ENCODE data around the gene ADAMTSL4.
A peak's percentile ranks its signal among the peaks of the same experiment; 100 is the strongest.

The ADAMTSL4 gene

GRCh38 chr1:150548632-150549495, at the start of gene ADAMTSL4:
Gene ADAMTSL4, plus strand, starts transcription at chr1:150549408. Its CDS starts 2,881 bp downstream, at chr1:150552289.
- peak; percentile 78 for DNase-seq

- no peak for DNase-seq
These were observed 43.8 kb upstream of the ADAMTSL4 start for GRCh38 chr1:150505431-150505830.

- peak; percentile 22 for DNase-seq
These were observed 41.0 kb upstream of the ADAMTSL4 start, which contains the start of gene ECM1 for GRCh38 chr1:150507912-150508864. Gene ECM1, plus strand, starts transcription at chr1:150508109. Its CDS starts 101 bp downstream, at chr1:150508210.

DNA sequence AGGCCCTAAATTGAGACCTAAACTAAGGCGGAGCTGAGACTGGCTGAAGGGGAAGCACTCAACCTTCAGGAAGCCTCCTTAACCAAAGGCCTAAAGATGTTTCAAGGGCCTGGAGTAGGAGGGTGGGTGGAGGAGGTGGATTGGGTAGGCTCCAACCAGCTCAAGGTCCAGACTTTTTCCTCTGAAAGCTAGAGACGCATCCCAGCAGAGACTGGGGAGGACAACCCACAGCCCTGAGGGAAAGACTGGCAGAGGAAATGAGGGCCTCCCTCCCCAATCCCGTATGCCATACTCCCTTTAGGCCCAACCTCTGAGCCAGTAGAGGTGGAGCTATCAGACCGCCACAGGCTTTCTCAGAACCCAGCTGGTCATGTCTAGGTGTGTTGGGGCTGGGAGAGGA, 40.2 kb upstream of the ADAMTSL4 start:
- DNase-seq, result no peak

DNA sequence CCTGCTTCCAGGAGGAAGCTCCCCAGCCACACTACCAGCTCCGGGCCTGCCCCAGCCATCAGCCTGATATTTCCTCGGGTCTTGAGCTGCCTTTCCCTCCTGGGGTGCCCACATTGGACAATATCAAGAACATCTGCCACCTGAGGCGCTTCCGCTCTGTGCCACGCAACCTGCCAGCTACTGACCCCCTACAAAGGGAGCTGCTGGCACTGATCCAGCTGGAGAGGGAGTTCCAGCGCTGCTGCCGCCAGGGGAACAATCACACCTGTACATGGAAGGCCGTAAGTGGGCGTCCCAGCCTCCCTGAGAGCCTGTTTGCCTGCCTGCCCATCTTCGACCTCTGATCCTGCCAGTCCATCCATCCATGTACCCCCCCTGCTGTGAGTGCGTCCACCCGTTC, 37.7 kb upstream of the ADAMTSL4 start:
- no peak for DNase-seq

- no peak for DNase-seq
These were observed 37.1 kb upstream of the ADAMTSL4 start for GRCh38 chr1:150511985-150512660.

DNA sequence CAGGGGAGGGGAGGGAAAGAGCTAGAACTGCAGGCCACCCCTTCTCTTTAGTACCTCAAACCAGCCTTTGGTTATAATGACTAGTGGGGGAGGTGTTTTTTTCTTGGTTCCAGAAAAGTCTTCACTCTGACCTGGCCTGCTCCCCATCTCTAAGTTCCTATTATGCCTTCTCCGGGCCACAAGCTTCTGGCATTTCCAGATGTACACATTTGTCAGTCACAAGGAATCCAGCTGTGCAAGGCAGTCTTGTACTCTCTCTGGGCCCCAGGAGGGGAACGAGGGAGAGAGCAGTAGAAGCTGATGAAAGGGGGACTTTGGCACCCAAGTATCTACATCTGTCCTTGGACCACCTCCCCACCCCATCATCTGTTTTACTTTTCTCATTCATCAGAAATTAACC, 36.4 kb upstream of the ADAMTSL4 start:
- no peak for DNase-seq

- peak; percentile 80 for DNase-seq
These were observed 35.8 kb upstream of the ADAMTSL4 start for GRCh38 chr1:150513351-150513791.

- DNase-seq, result no peak
These were observed 34.9 kb upstream of the ADAMTSL4 start for GRCh38 chr1:150514260-150514659.

DNA sequence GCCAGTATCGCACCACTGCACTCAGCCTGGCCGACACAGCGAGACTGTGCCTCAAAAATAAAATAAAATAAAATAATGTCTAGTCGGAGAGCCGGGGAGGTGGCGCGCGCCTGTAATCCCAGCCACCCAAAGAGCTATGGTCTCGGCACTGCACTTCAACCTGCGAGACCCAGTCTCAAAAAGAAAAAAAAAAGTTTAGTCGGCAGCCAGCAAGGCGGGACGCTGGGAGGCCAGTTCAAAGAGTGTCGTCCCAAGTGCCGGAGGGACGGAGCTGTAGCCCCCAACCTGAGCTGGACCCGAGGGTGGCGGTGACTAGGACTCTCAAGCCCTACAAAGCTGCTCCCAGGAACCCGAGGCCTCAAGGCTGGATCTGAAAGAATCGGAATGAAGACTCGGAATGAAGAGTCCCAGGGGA, 34.3 kb upstream of the ADAMTSL4 start:
- no peak for DNase-seq

DNA sequence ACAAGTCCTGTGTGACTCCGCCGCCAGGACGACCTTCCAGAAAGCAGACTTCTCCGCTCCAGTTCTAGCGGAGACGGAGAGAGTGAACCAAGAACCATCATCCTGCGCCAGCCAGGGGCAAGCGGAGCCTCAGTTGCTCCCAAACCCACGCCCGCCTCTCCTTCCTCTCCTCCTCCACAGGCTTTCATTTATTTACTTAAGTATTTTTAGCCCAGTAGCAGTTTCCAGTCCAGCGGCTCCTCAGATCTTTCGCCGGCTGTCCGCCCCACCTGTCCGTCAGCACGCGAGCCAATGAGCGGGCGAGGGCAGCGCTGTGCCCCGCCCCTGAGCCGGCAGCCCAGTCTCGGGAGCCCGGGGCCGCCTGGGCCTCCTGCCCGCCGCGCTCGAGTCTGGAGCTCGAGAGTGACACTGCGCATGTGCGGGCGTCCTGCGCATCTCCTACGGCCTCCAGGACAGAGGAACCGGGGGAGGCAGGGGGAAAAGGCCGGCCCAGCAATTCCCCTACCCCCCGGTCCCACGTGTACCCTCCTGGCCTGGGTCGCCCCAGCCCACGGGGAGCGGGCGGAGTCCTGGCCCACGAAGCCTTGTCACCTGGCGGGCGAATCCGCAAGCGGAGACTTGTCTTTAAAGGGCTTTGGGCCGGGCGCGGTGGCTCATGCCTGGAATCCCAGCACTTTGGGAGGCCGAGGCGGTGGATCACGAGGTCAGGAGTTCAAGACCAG, 33.7 kb upstream of the ADAMTSL4 start, which contains the start of gene FALEC:
TSS of gene FALEC (plus strand) at position 425 of the 722 bp plus-strand sequence.
- DNase-seq, result peak; percentile 99

DNA sequence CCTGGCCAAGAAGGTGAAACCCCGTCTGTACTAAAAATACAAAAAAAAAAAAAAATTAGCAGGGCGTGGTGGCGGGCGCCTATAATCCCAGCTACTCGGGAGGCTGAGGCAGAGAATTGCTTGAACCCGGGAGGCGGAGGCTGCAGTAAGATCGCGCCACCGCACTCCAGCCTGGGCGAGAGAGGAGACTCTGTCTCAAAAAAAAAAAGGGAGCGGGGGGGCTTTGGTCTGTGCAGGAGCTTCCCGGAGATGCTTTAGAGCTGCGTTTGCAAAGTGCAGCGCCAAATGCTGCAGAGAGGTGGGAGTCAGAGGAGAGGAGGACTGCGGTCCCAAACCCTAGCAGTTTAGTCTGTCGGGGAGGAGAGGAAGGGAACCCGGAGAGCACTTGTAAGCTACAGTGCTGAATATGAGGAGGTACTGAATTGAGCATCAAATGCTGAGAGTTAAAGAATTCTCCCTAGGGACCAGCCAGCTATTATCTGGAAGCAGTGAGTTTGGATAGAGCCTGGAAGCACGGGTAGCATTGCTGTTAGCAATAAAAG, 33.1 kb upstream of the ADAMTSL4 start:
- DNase-seq, result peak; percentile 67

- DNase-seq, result no peak
These were observed 32.6 kb upstream of the ADAMTSL4 start for GRCh38 chr1:150516616-150517015.

- DNase-seq, result no peak
These were observed 27.8 kb upstream of the ADAMTSL4 start for GRCh38 chr1:150521196-150521968.

GRCh38 chr1:150525348-150525747, 23.9 kb upstream of the ADAMTSL4 start:
- DNase-seq, result no peak

DNA sequence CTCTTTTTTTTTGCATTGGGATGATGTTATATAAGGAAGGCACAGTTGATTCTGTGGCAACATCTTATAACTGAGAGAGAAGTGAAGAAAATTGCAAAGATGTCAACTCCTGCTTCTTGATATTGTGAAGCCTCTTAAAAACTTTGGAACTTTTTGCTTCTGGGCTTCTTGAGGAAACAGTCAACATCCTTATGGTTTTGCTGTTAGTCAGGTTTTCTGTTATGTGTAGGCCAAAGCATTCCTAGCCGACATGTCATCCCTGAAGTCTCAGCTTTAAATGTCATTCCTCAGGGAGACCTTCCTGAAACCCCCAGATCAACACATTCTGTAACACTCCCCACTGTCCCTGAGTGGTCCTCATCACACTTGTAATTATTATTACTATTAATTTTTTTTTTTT, 21.0 kb upstream of the ADAMTSL4 start:
- no peak for DNase-seq

DNA sequence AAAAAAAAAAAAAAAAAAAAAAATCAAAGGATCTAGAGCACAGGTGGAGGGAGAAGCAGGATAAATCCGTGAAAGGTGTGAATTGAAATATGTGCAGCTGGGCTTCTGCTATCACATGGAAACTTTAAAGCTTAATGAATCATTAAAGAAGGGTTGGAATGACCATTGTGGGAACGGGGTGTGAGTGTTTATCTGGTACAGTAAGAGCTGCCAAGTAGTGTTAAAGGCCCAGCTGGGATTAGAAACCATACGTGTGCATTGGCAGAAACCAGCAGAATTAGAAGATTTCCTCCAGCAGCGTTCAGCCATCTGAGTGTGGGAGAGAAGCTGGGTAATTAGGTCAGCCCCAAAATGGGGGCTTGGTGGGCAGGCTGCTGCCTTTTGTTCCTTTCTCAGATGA, 20.2 kb upstream of the ADAMTSL4 start:
- no peak for DNase-seq

DNA sequence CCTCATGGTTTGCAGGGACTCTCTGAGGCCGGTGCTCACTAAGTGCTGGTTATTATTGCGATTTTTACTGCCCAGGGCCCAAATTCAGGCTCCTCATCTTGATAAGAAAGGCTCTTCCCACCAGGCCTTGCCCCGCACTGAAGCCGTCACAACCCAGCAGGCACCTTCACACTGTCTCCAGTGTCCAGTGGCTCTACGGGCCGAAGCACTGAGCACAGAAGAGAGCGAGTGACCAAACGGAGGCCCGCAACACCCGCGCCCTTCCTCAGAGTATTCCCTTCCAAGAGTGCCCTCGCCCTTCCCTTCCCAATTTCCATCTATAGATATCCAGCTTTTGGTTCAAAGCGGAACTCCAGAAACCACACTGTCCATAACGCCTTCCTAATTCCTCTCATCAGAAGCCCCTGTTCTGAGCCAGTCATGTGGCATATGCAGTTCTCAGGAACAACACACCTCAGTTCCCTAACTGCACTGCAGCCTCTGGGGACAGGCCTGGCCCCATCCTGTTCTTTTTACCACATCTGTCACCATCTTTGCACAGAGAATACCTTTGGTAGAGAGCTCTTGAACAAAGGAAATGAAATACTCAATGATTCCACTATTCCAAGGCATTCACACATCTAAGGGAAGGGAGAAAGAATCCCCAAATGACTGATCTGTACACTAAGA, 18.6 kb upstream of the ADAMTSL4 start:
- peak; percentile 24 for DNase-seq

- DNase-seq, result no peak
These were observed 16.3 kb upstream of the ADAMTSL4 start for GRCh38 chr1:150532860-150533259.

- DNase-seq, result no peak
These were observed 15.2 kb upstream of the ADAMTSL4 start for GRCh38 chr1:150534002-150534401.
